Esophagus squamous epithelium (tissue), 5 donors: ENCODE results near the gene GPR157. TPM values are rescaled to one million over a fixed set of nuclear protein-coding genes. Genes with fewer than 3 reads are reported as not detected.

Source experiments
- DNase-seq: peaks from one replicate; lab custom pipeline; 2025; lab: John Stamatoyannopoulos, UW
- H3K27ac ChIP-seq, 4 donors: fragments of 200-600 bp; sonication (generic); one replicate each; pipeline ENCODE4 v1.5.1; 2016 to 2019; ENCODE audit warnings: mild to moderate bottlenecking in 1 of 4
- H3K27me3 ChIP-seq, 4 donors: fragments of 200-600 bp; sonication (generic); 1 replicate in 3 of 4; 2 replicates in 1 of 4; pipeline versions ENCODE4 v1.5.1 to v1.6.0; 2017 to 2021; ENCODE audit warnings: antibody characterized with exemption in 1 of 4
- H3K36me3 ChIP-seq, 3 donors: fragments of 200-600 bp; sonication (generic); one replicate each; pipeline ENCODE4 v1.5.1; 2016 to 2019
- H3K4me1 ChIP-seq, 3 donors: fragments of 200-600 bp; sonication (generic); one replicate each; pipeline ENCODE4 v1.5.1; 2017 to 2019
- H3K4me3 ChIP-seq, 4 donors: fragments of 200-600 bp; sonication (generic); 1 replicate in 3 of 4; 2 replicates in 1 of 4; pipeline ENCODE4 v1.5.1; 2016 to 2019; ENCODE audit warnings: mild to moderate bottlenecking in 2 of 4, moderate library complexity in 1 of 4
- H3K9me3 ChIP-seq, 3 donors: fragments of 200-600 bp; sonication (generic); one replicate each; pipeline ENCODE4 v1.5.1; 2016 to 2019
- POLR2A ChIP-seq, 4 donors: fragments of 450-650 bp; IDR thresholded peaks; one replicate each; pipeline ENCODE4 v1.6.1; 2017; ENCODE audit warnings: antibody characterized with exemption in 4 of 4, mild to moderate bottlenecking in 4 of 4, moderate library complexity in 3 of 4
- WGBS, 2 donors: methylation state at CpG; one replicate each; pipeline ENCODE4 v1.1.5; 2018; 5-methylcytosine and 5-hydroxymethylcytosine counted together
- intact Hi-C: fragments of 100-400 bp; cut with DNase I; formaldehyde crosslinking; loops from one replicate; pipeline ENCODE4 v1.15.0; 2022
- total RNA-seq, 4 donors: library from RNA; depleted of rRNA; stranded (reverse); fragments of >200 nt; gene quantifications; one replicate each; pipeline ENCODE4 v1.1.0, GENCODE V29; 2016
- TF ChIP-seq, protein P1 (sequence below), 6 experiments: fragments of 450-650 bp in 4 of 6; fragments of 200-600 bp in 2 of 6; sonication (generic) in 2 of 6; IDR thresholded peaks; one replicate each; pipeline ENCODE4 v1.5.1; 2016 to 2019; ENCODE audit warnings: antibody characterized with exemption in 6 of 6, mild to moderate bottlenecking in 4 of 6, moderate library complexity in 4 of 6
- donor health status: DM: yes; HTN: yes; CAD: no.

The GPR157 gene
- total RNA-seq, 4 donors from 2014 or later = 28.5 to 57.4 (median 30.2) TPM

DNA sequence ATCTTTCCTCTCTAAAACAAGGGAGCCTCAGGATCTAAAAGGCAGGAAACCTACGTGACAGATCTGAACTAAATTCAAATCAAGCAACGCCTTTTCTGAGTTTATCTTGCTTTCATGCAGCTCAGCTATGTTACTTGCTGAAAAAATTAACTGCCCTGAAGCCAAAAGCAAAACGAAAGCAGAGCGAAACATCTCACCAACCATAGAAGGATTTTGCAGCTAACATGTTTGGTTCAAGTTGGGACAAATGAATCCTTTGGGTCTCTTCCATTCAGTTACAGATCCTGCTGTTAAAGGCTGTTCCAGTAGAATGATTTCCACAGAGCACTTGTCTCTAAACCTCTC is 59.9 kb downstream of the GPR157 start:
- no peaks in the 10 kb centered on the region for H3K9me3 ChIP-seq
- WGBS, 2 donors = 5 to 9% methylated on average over 4 of the region's 4 CpGs
- TF ChIP-seq POLR2A (IDR thresholded peaks at IDR 0.05) = no peak
- TF ChIP-seq, protein P1, sequence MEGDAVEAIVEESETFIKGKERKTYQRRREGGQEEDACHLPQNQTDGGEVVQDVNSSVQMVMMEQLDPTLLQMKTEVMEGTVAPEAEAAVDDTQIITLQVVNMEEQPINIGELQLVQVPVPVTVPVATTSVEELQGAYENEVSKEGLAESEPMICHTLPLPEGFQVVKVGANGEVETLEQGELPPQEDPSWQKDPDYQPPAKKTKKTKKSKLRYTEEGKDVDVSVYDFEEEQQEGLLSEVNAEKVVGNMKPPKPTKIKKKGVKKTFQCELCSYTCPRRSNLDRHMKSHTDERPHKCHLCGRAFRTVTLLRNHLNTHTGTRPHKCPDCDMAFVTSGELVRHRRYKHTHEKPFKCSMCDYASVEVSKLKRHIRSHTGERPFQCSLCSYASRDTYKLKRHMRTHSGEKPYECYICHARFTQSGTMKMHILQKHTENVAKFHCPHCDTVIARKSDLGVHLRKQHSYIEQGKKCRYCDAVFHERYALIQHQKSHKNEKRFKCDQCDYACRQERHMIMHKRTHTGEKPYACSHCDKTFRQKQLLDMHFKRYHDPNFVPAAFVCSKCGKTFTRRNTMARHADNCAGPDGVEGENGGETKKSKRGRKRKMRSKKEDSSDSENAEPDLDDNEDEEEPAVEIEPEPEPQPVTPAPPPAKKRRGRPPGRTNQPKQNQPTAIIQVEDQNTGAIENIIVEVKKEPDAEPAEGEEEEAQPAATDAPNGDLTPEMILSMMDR (IDR thresholded peaks at IDR 0.05) = no peak
- H3K27ac ChIP-seq = peak overlapping the region; percentile 76 to 91 (median 88)
- peaks cover 21 to 90% (median 61%) of the 10 kb centered on the region in 3 donors for H3K4me1 ChIP-seq
- intact Hi-C loops = no loop called here
- H3K36me3 ChIP-seq = no peaks in the 10 kb centered on the region
- no peaks in the 10 kb centered on the region for H3K27me3 ChIP-seq
- peak overlapping the region in 3 of 4 donors; percentile 7 to 47 (median 15) for H3K4me3 ChIP-seq
- no peak for DNase-seq

DNA sequence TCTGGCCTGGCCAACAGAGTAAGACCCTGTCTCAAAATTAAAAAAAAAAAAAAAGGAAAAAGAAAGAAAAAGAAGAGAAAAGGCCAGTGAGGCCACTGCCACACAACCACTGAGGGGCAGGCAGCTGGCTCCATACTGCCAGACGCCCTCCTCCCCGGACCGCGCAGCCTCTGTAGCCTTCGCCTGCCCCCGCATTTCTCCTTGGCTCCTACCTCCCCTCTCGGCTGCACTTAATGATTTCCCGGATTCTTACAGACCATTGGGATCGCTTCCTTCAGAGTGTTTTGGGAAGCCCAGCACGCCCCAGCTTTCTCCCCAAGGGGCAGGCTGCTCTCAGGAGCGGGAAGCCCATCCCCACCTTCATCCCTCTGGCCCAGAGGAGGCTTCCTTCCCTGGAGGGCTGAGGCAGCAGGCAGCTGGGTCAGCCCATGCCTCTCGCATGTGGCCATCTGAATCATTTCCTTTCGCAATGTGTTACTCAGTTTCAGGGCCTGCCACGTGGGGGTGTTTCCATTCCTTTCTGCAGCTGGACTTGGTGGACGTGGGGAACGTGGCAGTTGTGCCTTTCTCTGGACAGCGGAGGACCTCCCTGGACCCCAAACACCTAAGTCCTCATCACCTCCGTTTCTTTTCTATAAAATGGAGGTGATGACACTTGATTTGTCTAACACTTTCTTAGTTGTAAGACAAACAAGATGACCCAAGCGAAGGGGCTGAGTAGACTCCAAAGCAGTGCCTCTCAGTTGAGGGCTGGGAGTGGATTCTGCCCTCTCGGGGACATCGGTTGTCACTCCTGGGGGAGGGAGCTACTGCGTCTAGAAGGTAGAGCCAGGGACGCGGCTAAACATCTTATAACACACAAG is 61.7 kb downstream of the GPR157 start:
- TF ChIP-seq POLR2A (IDR thresholded peaks at IDR 0.05) = no peak
- TF ChIP-seq, protein P1 (IDR thresholded peaks at IDR 0.05) = no peak
- no peaks in the 10 kb centered on the region for H3K36me3 ChIP-seq
- intact Hi-C loops = no loop called here
- H3K27ac ChIP-seq = peak overlapping the region in 3 of 4 donors; percentile 53 to 73 (median 58)
- no peaks in the 10 kb centered on the region for H3K9me3 ChIP-seq
- 62 to 73% methylated on average over 14 to 22 of the region's 24 CpGs for WGBS, 2 donors
- H3K4me3 ChIP-seq = no peak overlapping the region
- DNase-seq = no peak
- H3K4me1 ChIP-seq = peaks cover 21 to 84% (median 57%) of the 10 kb centered on the region in 3 donors
- H3K27me3 ChIP-seq = no peaks in the 10 kb centered on the region

DNA sequence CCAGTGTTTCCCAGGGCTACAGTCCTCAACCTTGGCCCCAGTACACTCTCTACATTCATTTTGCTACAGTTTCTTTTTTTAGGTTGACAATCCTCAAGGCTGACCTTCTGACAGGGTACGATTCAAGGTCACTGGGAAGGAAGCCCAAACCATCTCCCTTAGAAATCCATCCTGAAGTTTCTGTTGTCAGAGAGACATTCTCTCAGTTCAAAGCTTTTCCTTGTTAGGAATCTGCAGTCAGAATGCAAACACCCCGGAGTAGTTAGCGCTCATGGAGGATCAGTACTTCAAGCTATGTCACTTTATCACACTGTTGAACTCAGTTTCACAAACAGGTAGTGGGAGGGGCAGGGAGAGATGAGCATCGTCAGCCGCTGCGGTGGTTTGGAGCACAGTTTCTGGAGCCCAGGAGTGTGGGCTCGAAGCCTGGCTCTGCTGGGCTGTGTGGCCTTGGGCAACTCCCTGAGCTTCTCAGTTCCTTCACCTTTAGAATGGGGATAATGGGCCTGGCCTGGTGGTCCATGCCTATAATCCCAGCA is 63.6 kb downstream of the GPR157 start:
- no peak overlapping the region for H3K4me3 ChIP-seq

DNA sequence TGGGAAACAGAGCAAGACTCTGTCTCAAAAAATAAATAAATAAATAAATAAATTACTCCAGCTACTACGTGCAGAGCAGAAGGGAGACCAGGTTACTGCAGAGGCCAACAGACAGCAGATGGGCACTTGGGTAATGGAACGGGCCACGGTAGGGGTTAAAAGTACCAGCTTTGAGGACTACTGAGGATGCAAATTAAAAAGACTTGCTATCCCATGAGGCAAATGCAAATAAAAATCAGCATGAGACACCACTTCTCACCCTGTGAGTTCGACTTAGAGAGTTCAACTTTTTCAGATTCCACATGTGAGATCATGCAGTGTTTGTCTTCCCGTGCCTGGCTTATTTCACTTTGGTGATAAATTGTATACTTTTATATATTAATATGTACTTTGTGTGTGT is 66.1 kb downstream of the GPR157 start:
- no peak for DNase-seq
- Histone ChIP-seq H3K4me3 (no peak overlapping the region), H3K4me1 (peaks cover 6 to 51% (median 31%) of the 10 kb centered on the region in 3 donors), H3K27me3 (no peaks in the 10 kb centered on the region), H3K9me3 (no peaks in the 10 kb centered on the region), H3K27ac (no peak overlapping the region), H3K36me3 (no peaks in the 10 kb centered on the region)
- intact Hi-C loops = loop anchor here (5.0 kb wide), 1 partner anchor 116 kb away; the partner anchor contains the start of gene CA6
- TF ChIP-seq, protein P1 (IDR thresholded peaks at IDR 0.05) = no peak
- TF ChIP-seq POLR2A (IDR thresholded peaks at IDR 0.05) = no peak
- WGBS, 2 donors = 50 to 73% methylated on average over 5 of the region's 5 CpGs

More for the DNA sequence above, 63.6 kb downstream of the GPR157 start:
- Histone ChIP-seq H3K9me3 (no peaks in the 10 kb centered on the region), H3K4me1 (peaks cover 18 to 74% (median 52%) of the 10 kb centered on the region in 3 donors), H3K27me3 (no peaks in the 10 kb centered on the region), H3K27ac (peak overlapping the region in 3 of 4 donors; percentile 53 to 59 (median 58)), H3K36me3 (no peaks in the 10 kb centered on the region)
- WGBS, 2 donors = 46 to 67% methylated on average over 3 to 5 of the region's 7 CpGs
- DNase-seq = no peak
- no peak for TF ChIP-seq POLR2A (IDR thresholded peaks at IDR 0.05)
- TF ChIP-seq, protein P1 (IDR thresholded peaks at IDR 0.05) = no peak
- intact Hi-C loops = no loop called here

DNA sequence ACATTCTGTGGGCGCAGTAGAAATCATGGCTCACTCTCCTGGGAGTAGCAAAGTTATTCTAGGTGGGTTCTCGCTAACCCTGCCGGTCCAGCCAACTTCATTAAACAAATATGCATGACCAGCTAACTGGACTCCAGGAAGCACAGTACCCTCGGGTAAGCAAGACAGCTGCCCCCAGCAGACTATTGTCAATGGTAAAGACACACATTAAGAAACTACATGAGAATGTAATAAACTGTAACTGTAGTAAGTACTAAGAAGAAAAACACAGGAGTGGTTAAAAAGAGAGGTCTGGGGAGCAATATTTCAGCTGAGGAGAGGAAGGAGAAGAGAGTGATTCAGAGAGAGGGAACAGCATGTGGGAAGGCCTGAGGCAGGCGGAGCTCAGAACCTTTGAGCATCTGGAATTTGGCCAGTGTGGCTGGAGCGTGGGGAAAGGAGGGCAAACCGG is 66.9 kb downstream of the GPR157 start:
- no peaks in the 10 kb centered on the region for H3K36me3 ChIP-seq
- H3K4me1 ChIP-seq = peaks cover 0 to 43% (median 31%) of the 10 kb centered on the region in 3 donors
- no peaks in the 10 kb centered on the region for H3K27me3 ChIP-seq
- TF ChIP-seq POLR2A (IDR thresholded peaks at IDR 0.05) = no peak
- TF ChIP-seq, protein P1 (IDR thresholded peaks at IDR 0.05) = no peak
- intact Hi-C loops = loop anchor here (5.0 kb wide), 1 partner anchor 115 kb away; the partner anchor contains the start of gene CA6
- peak overlapping the region in 2 of 4 donors; percentile 11 to 16 for H3K27ac ChIP-seq
- H3K4me3 ChIP-seq = no peak overlapping the region
- no peaks in the 10 kb centered on the region for H3K9me3 ChIP-seq
- 43 to 51% methylated on average over 5 to 7 of the region's 7 CpGs for whole genome bisulfite sequencing, 2 donors
- no peak for DNase-seq
